GM21619 (cell line): ENCODE measurements around the gene ZNF705A.
"Not testable (repeated sequence)": the region's sequence is repeated elsewhere in the genome, so short reads cannot be mapped to it uniquely, and the experiment has no call there.

ENCODE experiments used
- ATAC-seq: cut with Tn5 transposase; IDR thresholded peaks from one replicate; pipeline ENCODE4 v1.9.1; 2021; ENCODE audit not compliant: unreplicated experiment

The ZNF705A gene

GRCh38 chr12:8156845-8157244 lies at the start of gene ZNF705A:
Gene ZNF705A (plus strand): TSS chr12:8157015. CDS start chr12:8172626, 15,611 bp downstream.
- ATAC-seq: no peak

GRCh38 chr12:8108808-8109398 lies 47.9 kb upstream of the ZNF705A start:
- ATAC-seq: no peak

- ATAC-seq: not testable (repeated sequence)
Observed at GRCh38 chr12:8113117-8113516, 43.7 kb upstream of the ZNF705A start.

GRCh38 chr12:8120072-8120713 lies 36.6 kb upstream of the ZNF705A start:
- no peak for ATAC-seq

- ATAC-seq: no peak
Observed at GRCh38 chr12:8123124-8123912, 33.5 kb upstream of the ZNF705A start, which contains the start of gene CLEC4A. Gene CLEC4A (plus strand): TSS chr12:8123617. CDS start chr12:8123879, 262 bp downstream.

GRCh38 chr12:8127138-8127537 lies 29.7 kb upstream of the ZNF705A start:
- ATAC-seq: no peak

- ATAC-seq: not testable (repeated sequence)
Observed at GRCh38 chr12:8133636-8134397, 23.0 kb upstream of the ZNF705A start.

- not testable (repeated sequence) for ATAC-seq
Observed at GRCh38 chr12:8134398-8134930, 22.4 kb upstream of the ZNF705A start.

- not testable (repeated sequence) for ATAC-seq
Observed at GRCh38 chr12:8141647-8142046, 15.2 kb upstream of the ZNF705A start.

- ATAC-seq: no peak
Observed at GRCh38 chr12:8143261-8143660, 13.6 kb upstream of the ZNF705A start.

GRCh38 chr12:8145754-8146441 lies 10.9 kb upstream of the ZNF705A start:
- ATAC-seq: no peak

- ATAC-seq: no peak
Observed at GRCh38 chr12:8146442-8146771, 10.4 kb upstream of the ZNF705A start.

GRCh38 chr12:8154526-8154925 lies 2.3 kb upstream of the ZNF705A start:
- ATAC-seq: no peak

GRCh38 chr12:8156416-8156815 lies 399 bp upstream of the ZNF705A start:
- ATAC-seq: no peak

GRCh38 chr12:8157484-8158198 lies 826 bp downstream of the ZNF705A start:
- ATAC-seq: no peak

GRCh38 chr12:8172911-8173310 lies 16.1 kb downstream of the ZNF705A start:
- not testable (repeated sequence) for ATAC-seq

GRCh38 chr12:8179989-8180585 lies 23.3 kb downstream of the ZNF705A start:
- not testable (repeated sequence) for ATAC-seq

- not testable (repeated sequence) for ATAC-seq
Observed at GRCh38 chr12:8181271-8181670, 24.5 kb downstream of the ZNF705A start.

- not testable (repeated sequence) for ATAC-seq
Observed at GRCh38 chr12:8182923-8183322, 26.1 kb downstream of the ZNF705A start.
